ENCODE results near the gene PLXNA4. TPM values are rescaled to one million over a fixed set of nuclear protein-coding genes. Genes with fewer than 3 reads are reported as not detected.

The PLXNA4 gene
- total and polyA plus RNA-seq, 8 donors: 0.15 to 12.8 (median 1.6) TPM

- Histone ChIP-seq H3K4me1 (peaks cover 0 to 31% (median 4%) of the 10 kb centered on the region in 4 donors), H3K27me3 (no peaks in the 10 kb centered on the region), H3K27ac (no peak overlapping the region), H3K4me3 (no peak overlapping the region), H3K36me3 (no peaks in the 10 kb centered on the region), H3K9me3 (no peaks in the 10 kb centered on the region)
- DNase-seq: no peak
- intact Hi-C loops (cut with DNase I; ENCODE audit: low total_unique reads): no loop called here
- 54 to 72% (median 66%) methylated on average over 4 of the region's 4 CpGs for WGBS, 5 donors
- TF ChIP-seq CTCF (IDR thresholded peaks at IDR 0.05) (no peak), EP300 (IDR thresholded peaks at IDR 0.05) (no peak), POLR2AphosphoS5 (IDR thresholded peaks at IDR 0.05) (no peak), POLR2A (IDR thresholded peaks at IDR 0.05) (no peak)
These were observed 78.0 kb downstream of the PLXNA4 start for GRCh38 chr7:132498319-132498718.

GRCh38 chr7:132497098-132497497, 79.2 kb downstream of the PLXNA4 start:
- no peak for DNase-seq

GRCh38 chr7:132495936-132496335, 80.3 kb downstream of the PLXNA4 start:
- Histone ChIP-seq H3K27ac (no peak overlapping the region), H3K9me3 (no peaks in the 10 kb centered on the region), H3K36me3 (no peaks in the 10 kb centered on the region), H3K27me3 (no peaks in the 10 kb centered on the region), H3K4me1 (peaks cover 0 to 25% (median 1%) of the 10 kb centered on the region in 4 donors), H3K4me3 (no peak overlapping the region)
- TF ChIP-seq EP300 (IDR thresholded peaks at IDR 0.05) (no peak), POLR2A (IDR thresholded peaks at IDR 0.05) (no peak), POLR2AphosphoS5 (IDR thresholded peaks at IDR 0.05) (no peak), CTCF (IDR thresholded peaks at IDR 0.05) (no peak)
- no peak for DNase-seq
- 53 to 72% (median 66%) methylated on average over 3 of the region's 3 CpGs for WGBS, 5 donors
- intact Hi-C loops (cut with DNase I; ENCODE audit: low total_unique reads): no loop called here

More at GRCh38 chr7:132497098-132497497, 79.2 kb downstream of the PLXNA4 start:
- Histone ChIP-seq H3K4me1 (peaks cover 0 to 31% (median 4%) of the 10 kb centered on the region in 4 donors), H3K27ac (no peak overlapping the region), H3K27me3 (no peaks in the 10 kb centered on the region), H3K4me3 (no peak overlapping the region), H3K36me3 (no peaks in the 10 kb centered on the region), H3K9me3 (no peaks in the 10 kb centered on the region)
- no peak for TF ChIP-seq EP300 (IDR thresholded peaks at IDR 0.05)
- TF ChIP-seq POLR2A (IDR thresholded peaks at IDR 0.05): no peak
- no peak for TF ChIP-seq CTCF (IDR thresholded peaks at IDR 0.05)
- no peak for TF ChIP-seq POLR2AphosphoS5 (IDR thresholded peaks at IDR 0.05)
- intact Hi-C loops (cut with DNase I; ENCODE audit: low total_unique reads): no loop called here
- 76 to 87% (median 80%) methylated on average over 5 of the region's 5 CpGs for WGBS, 5 donors

GRCh38 chr7:132494474-132494873, 81.8 kb downstream of the PLXNA4 start:
- no peak for TF ChIP-seq EP300 (IDR thresholded peaks at IDR 0.05)
- no peak for TF ChIP-seq POLR2A (IDR thresholded peaks at IDR 0.05)
- no peak for TF ChIP-seq POLR2AphosphoS5 (IDR thresholded peaks at IDR 0.05)
- TF ChIP-seq CTCF (IDR thresholded peaks at IDR 0.05): no peak

More at GRCh38 chr7:132494474-132494873, 81.8 kb downstream of the PLXNA4 start:
- Histone ChIP-seq H3K4me3 (no peak overlapping the region), H3K27me3 (no peaks in the 10 kb centered on the region), H3K27ac (no peak overlapping the region), H3K9me3 (no peaks in the 10 kb centered on the region), H3K4me1 (peaks cover 0 to 10% (median 0%) of the 10 kb centered on the region in 4 donors), H3K36me3 (no peaks in the 10 kb centered on the region)
- DNase-seq: no peak
- 85 to 95% (median 93%) methylated on average over 7 to 12 of the region's 12 CpGs for WGBS, 5 donors
- intact Hi-C loops (cut with DNase I; ENCODE audit: low total_unique reads): no loop called here

All from stomach (tissue), 9 donors.